Inflammatory macrophage treated with lipopolysaccharide for 1 hour (primary cell): ENCODE results near the gene PTGES2.

Experiments
- DNase-seq, 2 donors: peaks; one replicate each; pipeline ENCODE4 v3.0.0-alpha.2; 2020 to 2022

Gene PTGES2

GRCh38 chr9:128127568-128127989 lies at the start of gene PTGES2:
TSS of gene PTGES2 (minus strand) at chr9:128127729. CDS start at chr9:128127717, 12 bp downstream.
- DNase-seq: peak; percentile 77 to 84

DNA sequence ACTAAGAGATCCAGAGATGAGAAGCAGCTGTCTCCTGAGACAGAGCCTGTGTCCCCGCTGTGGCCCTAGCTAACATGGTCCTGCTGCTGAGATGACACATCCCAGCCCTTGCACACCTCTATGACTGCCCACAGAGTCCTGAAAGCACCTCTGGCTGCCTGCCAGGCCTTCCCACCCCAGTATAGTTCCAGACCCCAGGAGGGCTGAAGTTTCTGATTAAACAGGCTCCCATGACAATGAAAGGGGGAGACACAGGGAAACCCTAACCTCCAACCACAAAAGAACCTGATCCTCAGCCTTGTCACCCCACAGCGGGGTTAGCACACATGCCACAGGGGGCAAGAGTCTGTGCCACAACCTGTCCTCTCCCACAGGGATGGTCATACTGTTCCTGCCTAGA lies 48.2 kb upstream of the PTGES2 start:
- DNase-seq: no peak

GRCh38 chr9:128175102-128175563 lies 47.6 kb upstream of the PTGES2 start:
- no peak for DNase-seq

GRCh38 chr9:128174062-128174461 lies 46.5 kb upstream of the PTGES2 start:
- no peak for DNase-seq

- DNase-seq: no peak
These were observed 42.4 kb upstream of the PTGES2 start for GRCh38 chr9:128169925-128170324.

DNA sequence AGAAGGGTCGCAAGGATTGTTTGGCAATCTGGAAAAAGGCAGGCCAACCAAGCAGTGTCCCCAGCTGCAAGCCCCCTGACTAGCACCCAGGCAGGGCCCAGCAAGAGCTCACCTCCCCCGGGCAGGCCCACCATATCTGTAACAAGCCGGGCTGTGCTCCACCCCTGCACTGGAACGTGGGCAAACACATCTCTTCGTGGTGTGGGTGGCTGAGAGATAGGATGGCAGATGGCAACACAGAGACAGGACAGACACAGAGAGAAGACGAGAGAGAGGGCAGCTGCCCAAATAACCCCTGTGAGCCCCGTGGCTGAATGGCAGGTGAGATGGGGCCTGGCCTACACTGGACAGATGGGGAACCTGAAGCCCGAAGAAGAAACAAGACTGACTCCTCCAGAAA lies 42.0 kb upstream of the PTGES2 start:
- DNase-seq: no peak

DNA sequence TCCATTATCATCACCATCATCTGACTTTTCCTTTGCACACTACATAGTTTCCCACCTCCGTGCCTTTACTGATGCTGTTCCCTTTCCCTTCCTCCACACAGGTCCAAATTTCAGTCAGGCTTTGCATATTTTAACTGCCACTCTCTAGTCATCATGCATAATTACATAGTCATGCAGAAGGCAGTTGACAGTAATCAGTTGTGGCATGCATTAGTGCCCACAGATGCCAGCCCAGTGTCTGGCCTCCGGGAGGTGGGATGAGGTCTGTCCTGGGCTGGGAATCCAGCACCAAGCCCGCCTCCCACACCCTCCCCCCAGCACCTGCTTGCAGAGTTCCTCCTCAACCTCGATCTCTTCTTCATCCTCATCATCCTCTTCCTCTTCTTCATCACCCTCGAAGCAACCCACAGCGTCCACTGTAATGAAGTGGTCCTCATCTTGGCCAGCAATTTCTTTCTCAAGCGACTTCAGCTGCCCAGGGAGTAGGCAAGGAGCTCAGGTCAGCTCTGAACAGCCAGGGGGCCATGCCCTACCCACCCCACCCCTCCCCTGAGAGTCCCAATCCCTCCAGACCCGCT lies 41.3 kb upstream of the PTGES2 start:
- DNase-seq: no peak

DNA sequence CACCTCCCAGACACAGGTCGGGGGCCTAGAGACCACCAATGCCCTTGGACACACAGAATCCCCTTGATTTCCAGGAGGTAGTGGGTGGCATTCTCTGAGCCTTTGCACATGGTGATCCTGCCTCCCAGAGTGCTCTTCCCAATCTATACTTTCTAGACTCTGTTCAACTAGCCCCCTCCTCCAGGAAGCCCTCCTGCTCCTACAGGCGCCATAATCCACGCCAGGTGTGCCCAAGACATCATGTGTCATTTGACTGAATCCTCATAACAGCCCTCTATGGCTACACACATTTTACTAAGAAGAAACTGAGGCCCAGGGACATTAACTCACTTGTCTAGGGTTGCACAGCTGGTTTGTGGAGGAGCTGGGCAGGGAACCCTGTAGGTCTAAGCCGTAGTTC lies 39.7 kb upstream of the PTGES2 start:
- no peak for DNase-seq

GRCh38 chr9:128166169-128166568 lies 38.6 kb upstream of the PTGES2 start:
- DNase-seq: no peak

DNA sequence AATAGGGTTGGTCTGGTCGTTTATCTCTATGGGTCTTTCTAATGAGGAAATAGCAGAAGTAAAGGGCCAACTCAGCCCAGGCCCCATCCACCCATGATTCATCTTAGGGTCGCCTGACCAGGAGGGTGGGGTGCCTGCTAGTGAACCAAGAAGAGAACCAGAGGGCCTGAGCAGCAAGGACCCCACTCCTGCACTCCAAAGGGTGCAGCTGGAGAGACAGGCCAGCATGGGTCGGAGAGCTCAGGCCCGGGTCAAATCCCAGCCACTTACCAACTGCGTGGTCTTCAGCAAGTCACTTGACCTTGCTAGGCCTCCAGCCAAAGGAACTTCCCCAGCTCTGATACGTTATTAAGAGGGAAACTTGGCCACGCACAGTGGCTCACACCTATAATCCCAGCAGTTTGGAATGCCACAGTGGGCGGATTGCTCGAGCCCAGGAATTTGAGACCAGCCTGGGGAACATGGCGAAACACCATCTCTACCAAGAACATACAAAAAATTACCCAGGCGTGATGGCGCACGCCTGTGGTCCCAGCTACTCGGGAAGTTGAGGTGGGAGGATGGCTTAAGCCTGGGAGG lies 36.9 kb upstream of the PTGES2 start:
- peak; percentile 26 to 43 for DNase-seq

GRCh38 chr9:128163523-128164306 lies 36.2 kb upstream of the PTGES2 start:
- DNase-seq: no peak

- DNase-seq: no peak
These were observed 35.5 kb upstream of the PTGES2 start for GRCh38 chr9:128163027-128163515.

DNA sequence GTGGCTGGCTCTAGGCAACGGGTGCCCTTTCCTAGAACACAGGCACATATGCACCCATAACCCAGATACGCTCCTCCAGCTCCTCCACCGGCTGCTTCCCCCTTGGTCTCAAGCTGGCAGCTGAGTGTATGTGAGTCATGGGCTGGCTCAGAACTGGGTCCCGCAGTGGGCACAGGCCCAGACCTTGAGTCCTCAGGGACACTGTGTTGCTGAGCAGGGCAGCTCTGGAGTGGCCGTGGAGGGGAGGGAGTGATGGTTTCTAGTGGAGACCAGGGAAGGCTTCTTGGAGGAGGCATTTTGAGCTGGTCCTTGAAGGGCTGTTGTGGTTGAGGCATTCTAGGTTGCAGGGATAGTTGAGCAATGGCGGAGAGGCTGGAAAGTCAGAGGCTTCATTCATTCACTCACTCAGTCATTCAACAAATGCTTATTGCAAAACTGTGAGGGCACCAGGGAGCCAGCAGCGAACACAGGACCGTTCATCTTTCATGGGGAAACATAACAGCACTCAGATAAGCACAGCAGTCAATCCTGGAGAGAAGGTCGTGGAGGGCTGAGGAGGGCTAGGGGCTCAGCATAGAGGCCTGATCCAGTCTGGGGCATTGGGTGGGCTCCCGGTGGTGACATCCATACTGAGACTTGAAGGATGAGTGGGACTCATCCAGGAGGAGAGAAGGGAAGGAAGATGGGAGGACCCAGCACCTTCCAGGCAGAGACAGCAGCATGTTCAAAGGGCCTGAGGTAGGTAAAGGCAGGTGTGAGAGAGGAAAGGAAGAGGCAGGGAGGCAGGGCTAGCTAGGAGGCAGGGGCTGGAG lies 34.9 kb upstream of the PTGES2 start:
- no peak for DNase-seq

DNA sequence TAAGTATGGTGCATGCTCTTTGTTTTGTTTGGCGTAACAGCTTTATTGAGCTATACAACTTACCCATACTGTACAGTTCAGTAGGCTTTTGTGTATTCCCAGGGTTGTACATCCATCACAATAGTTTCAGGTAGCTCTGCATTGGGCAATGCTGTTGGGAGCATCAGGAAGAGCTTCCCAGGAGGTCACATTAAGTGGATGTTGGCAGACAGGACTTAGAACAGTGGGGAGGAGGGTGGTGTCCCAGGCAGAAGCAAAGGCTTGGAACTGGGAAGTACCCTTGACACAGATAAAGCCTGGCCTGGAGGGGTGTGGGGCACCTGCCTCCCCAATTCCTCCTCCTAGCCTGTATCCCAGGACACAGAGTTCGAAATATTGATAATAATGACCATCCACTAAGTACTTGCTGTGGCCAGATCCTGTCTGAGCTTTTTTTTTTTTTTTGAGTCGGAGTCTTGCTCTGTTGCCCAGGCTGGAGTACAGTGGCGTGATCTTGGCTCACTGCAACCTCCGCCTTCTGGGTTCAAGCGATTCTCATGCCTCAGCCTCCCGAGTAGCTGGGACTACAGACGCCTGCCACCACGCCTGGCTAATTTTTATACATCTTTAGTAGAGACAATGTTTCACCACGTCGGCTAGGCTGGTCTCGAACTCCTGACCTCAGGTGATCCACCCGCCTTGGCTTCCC lies 33.8 kb upstream of the PTGES2 start:
- no peak for DNase-seq

GRCh38 chr9:128160603-128160987 lies 33.1 kb upstream of the PTGES2 start:
- peak; percentile 33 to 36 for DNase-seq

DNA sequence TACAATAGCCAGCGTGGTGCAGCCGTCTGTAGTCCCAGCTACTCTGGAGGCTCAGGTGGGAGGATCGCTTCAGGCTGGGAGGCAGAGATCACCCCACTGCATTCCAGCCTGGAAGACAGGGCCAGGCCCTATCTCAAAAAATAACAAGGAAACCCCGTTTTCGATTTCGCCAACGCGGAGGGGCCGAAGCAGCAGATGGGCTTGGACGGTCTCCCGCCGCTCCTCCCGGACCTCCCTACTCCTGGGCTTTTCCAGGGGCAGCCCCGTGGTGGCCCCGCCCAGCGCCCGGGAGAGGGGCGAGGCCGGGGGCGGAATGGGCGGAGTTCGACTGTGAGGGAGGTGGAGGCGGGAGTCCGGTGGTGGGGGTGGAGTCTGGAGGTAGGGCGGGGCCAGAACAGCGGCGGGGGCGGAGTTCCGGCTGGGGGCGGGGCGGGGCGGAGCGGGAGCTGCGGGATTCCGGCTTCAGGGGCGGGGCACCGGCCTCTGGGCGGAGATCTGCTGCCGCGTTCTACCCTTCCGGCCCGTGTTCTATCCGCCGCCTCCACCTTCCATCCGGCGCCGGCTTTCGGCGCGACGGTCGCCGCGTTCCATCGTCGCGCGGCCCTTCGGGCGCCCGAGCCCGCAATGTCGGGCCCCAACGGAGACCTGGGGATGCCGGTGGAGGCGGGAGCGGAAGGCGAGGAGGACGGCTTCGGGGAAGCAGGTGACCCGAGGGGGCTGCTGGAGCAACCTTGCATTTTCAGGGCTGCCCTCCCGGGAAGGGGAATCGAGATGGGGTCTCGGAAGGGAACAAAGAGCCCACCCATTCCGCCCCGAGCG lies 32.5 kb upstream of the PTGES2 start, which contains the start of gene BBLN:
Gene BBLN, plus strand, starts transcription at position 482 of the 819 bp plus-strand sequence. Its CDS starts 143 bp downstream, at position 625.
- DNase-seq: peak; percentile 93 to 96

DNA sequence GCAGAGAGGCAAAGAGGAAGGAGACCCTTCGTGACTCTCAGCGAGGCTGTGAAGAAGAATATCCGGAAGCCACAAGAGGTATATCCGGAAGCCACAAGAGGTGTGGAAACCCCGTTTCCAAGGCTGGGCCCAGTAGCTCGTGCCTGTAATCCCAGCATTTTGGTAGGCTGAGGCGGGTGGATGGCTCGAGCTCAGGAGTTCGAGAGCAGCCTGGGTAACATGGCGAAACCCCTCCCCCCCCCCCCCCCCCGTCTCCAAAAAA lies 31.9 kb upstream of the PTGES2 start:
- peak; percentile 32 to 59 for DNase-seq

- no peak for DNase-seq
These were observed 28.4 kb upstream of the PTGES2 start for GRCh38 chr9:128155736-128156500.

GRCh38 chr9:128153947-128154695 lies 26.6 kb upstream of the PTGES2 start:
- no peak for DNase-seq
